Left forelimb (tissue), 1 donor: Measurements from ENCODE around the gene TXNDC11.

ENCODE experiments used
- DNase-seq: peaks from one replicate; pipeline ENCODE4 v3.0.0-alpha.2; 2018; ENCODE audit warnings: low spot score

TXNDC11 gene

GRCh38 chr16:11658896-11659708 lies 83.6 kb downstream of the TXNDC11 start:
- DNase-seq: no peak

DNA sequence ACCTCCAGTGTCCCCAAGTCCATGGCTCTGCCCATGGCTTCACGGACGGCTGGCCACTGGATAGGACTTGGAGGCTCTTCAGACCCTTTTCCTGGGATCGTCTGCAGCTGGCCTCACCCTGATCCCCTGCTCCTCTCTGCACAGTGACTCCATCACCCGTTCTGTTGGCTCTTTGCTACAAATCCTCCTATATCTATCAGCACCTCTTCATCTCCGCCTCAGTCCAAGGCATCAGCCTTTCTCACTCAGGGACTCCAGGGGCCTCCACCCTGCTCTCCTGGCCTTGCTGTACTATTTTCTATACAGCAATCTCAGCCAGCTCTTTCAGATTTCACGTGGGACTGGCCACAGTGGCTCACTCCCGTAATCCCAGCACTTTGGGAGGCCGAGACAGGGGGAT lies 85.1 kb downstream of the TXNDC11 start:
- no peak for DNase-seq

DNA sequence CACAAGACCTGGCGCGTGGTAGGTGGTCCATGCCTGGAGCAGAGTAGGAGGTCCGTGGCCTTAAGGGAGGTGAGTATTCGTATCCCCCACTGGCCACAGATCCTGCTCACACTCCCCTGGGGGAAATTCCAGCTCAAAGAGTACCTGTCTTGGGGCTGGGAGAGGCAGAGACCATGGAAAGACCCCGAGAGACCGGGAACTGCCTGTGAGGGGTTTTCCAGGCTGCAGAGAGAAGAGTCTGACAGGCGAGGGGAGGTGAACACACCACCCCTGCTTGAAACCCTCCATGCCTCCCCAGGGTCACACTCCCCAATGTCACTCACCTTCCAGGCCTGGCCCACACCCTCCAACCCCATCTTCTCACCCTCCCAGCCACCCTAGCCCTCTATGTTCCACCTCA lies 87.0 kb downstream of the TXNDC11 start:
- no peak for DNase-seq

GRCh38 chr16:11651796-11652195 lies 90.9 kb downstream of the TXNDC11 start:
- DNase-seq: no peak

GRCh38 chr16:11650641-11651591 lies 91.7 kb downstream of the TXNDC11 start:
- no peak for DNase-seq

DNA sequence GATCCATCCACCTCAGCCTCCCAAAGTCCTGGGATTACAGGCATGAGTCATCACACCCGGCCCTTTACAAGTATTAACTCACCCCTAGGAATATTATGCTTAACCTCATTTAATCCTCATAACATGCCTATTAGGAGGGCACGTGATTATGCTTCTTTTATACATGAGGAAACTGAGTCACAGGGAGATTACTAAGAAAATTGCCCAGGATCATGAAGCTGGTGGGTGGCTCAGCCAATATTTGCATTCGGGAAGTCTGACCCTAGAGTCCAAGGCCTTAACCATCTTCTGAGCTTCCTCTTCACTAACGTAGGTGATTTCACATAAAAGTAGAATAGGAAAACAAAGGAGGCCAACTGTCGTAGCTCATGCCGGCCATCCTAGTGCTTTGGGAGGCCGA lies 93.4 kb downstream of the TXNDC11 start:
- no peak for DNase-seq

- DNase-seq: no peak
Observed at GRCh38 chr16:11642765-11643116, 99.9 kb downstream of the TXNDC11 start.

DNA sequence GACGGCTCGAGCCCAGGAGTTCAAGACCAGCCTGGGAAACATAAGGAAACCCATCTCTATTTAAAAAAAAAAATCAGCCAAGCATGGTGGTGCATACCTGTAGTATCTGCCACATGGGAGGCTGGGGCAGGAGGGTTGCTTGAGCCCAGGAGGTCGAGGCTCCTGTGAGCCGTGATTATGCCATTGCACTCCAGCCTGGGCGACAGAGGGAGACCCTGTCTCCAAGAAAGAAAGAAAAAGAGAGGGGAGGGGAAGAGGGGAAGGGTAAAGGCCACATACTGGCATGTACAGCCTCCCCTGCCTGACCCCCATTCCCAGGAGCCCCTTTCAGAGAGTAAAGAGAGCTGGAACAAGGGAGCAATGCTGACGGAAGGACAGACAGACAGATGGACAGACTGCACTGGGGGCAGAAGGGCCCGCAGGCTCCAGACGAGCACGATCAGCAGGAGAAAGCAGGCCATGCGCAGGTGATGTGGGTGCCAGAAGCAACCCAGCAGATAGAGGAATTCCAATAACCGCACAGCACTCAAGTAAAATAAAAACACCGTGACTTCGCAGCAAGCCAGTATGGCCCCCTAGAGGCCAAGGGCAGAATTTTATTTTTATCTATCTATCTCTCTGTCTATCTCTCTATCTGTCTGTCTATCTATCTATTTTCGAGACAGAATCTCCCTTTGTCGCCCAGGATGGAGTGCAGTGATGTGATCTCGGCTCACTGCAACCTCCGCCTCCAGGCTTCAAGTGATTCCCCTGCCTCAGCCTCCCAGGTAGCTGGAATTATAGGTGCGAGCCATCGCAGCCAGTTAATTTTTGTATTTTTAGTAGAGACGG lies 101.5 kb downstream of the TXNDC11 start:
- no peak for DNase-seq

GRCh38 chr16:11639925-11640899 lies 102.4 kb downstream of the TXNDC11 start:
- no peak for DNase-seq

DNA sequence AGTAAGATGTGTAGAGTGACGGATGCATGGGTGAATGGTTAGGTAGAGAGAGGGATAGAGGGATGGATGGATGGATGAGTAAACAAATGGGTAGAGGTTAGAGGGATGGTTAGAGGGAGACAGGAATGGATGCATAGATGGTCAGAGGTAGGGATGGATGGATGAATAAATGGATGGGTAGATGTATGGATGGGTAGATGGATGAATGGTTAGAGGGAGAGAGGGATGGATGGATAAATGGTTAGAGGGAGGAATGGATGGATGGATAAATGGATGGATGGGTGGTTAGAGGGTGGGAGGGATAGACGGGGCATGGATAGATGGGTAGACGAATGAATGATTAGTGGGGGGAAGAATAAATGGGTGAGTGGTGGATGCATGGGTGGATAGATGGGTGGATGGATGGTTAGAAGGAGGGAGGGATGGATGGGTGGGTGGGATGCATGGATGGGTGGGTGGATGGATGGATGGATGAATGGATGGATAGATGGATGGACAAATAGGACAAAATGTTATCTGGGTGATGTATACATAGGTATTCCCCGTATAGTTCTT lies 103.6 kb downstream of the TXNDC11 start:
- DNase-seq: no peak

GRCh38 chr16:11638140-11638539 lies 104.5 kb downstream of the TXNDC11 start:
- DNase-seq: no peak

GRCh38 chr16:11637320-11637719 lies 105.3 kb downstream of the TXNDC11 start:
- DNase-seq: no peak

GRCh38 chr16:11636172-11636721 lies 106.4 kb downstream of the TXNDC11 start:
- no peak for DNase-seq

DNA sequence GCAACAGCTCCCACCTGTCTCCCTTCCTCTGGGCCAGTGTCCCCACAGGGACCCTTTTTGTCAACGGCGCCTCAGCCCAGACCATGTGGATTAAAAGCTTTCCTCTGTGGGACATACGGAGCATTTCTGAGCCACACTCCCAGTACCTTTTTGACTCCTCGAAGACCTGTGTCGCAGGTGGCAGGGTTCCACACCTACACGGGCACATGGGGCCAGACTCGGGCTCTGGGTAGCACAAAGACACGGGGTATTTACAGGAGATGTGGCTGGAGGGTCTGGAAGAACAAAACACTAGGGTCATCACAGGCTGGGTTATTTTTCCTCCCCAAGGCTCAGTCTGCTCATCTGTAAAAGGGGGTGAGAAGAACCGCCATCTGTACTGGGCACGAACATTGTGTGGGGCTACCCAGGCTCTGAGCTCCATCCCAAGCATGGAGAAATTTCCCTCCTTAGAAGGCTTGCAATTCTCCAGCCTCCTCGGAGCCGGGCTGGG lies 106.9 kb downstream of the TXNDC11 start:
- DNase-seq: no peak

GRCh38 chr16:11635113-11635652 lies 107.5 kb downstream of the TXNDC11 start:
- DNase-seq: no peak

GRCh38 chr16:11634312-11634711 lies 108.3 kb downstream of the TXNDC11 start:
- DNase-seq: no peak

GRCh38 chr16:11633113-11633512 lies 109.5 kb downstream of the TXNDC11 start:
- no peak for DNase-seq

- no peak for DNase-seq
Observed at GRCh38 chr16:11632455-11632939, 110.2 kb downstream of the TXNDC11 start.

DNA sequence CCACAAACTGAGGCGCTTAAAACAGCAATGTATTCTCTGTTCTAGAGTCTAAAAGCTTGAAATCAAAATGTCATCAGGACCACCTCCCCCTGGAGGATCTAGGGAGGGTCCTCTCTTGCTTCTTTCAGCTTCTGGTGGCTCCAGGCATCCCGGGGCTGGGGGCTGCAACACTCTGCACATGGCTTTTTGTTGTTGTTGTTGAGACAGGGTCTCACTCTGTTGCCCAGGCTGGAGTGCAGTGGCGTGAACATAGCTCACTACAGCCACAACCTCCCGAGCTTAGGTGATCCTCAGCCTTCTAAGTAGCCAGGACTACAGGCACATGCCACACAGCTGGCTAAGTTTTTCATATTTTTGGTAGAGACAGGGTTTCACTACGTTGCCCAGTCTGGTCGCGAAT lies 111.4 kb downstream of the TXNDC11 start:
- DNase-seq: no peak

DNA sequence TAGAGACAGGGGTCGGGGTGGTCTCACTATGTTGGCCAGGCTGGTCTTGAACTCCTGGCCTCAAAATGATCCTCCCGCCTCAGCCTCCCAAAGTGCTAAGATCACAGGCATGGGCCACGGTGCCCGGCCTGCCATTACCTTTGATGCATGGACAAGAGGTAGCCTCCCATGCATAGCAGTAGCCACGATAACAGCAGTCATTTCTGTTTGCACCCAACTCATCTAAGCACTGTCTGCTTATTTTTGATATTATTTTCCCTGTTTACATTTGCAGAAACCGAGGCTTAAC lies 111.9 kb downstream of the TXNDC11 start:
- DNase-seq: no peak
